ENCODE measurements around the gene FAM209B.

The FAM209B gene

DNA sequence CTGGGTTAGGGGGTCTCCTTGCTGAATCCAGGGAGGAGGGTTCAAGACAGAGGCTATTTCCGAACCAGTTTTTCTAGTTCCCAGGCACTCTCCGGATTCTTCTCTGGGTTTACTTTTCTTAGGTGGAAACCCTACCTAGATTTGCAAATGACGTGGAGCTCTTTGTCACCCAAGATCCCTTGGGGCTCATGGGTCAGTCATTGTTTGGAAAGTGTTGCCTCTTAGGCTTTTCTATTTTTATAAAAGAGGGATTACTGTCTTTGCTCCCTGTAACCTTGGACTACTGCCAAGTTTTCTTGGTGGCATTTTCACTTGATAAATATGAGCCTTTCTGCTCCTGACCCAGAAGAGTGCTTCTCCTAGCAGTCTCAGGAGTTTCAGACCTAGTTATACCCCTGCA is 33.6 kb downstream of the FAM209B start:
- H3K27me3 Mint-ChIP-seq (ENCODE audit: low read depth), result peaks cover 18% of the 10 kb centered on the region
- H3K9me3 Mint-ChIP-seq, result peaks cover 2% of the 10 kb centered on the region
- no peaks in the 10 kb centered on the region for H3K36me3 Mint-ChIP-seq (ENCODE audit: low read depth)
- H3K4me1 Mint-ChIP-seq, result peaks cover 6% of the 10 kb centered on the region
- TF ChIP-seq CTCF (IDR thresholded peaks at IDR 0.05; ENCODE audit: unreplicated experiment in 3 of 3), result no peak
- no peak overlapping the region for H3K27ac Mint-ChIP-seq
- H3K4me3 Mint-ChIP-seq, result no peak overlapping the region

- Mint-ChIP-seq H3K36me3 (ENCODE audit: low read depth) (no peaks in the 10 kb centered on the region), H3K27ac (no peak overlapping the region), H3K4me3 (no peak overlapping the region), H3K9me3 (peaks cover 5% of the 10 kb centered on the region), H3K27me3 (ENCODE audit: low read depth) (peaks cover 10% of the 10 kb centered on the region), H3K4me1 (peaks cover 6% of the 10 kb centered on the region)
- no peak for TF ChIP-seq CTCF (IDR thresholded peaks at IDR 0.05; ENCODE audit: unreplicated experiment in 3 of 3)
These were observed 37.8 kb downstream of the FAM209B start for GRCh38 chr20:56570832-56571231.

GRCh38 chr20:56572172-56572571 is 39.1 kb downstream of the FAM209B start:
- Mint-ChIP-seq H3K27ac (no peak overlapping the region), H3K9me3 (peaks cover 5% of the 10 kb centered on the region), H3K4me3 (no peak overlapping the region), H3K27me3 (ENCODE audit: low read depth) (peaks cover 10% of the 10 kb centered on the region), H3K4me1 (no peaks in the 10 kb centered on the region), H3K36me3 (ENCODE audit: low read depth) (no peaks in the 10 kb centered on the region)
- TF ChIP-seq CTCF (IDR thresholded peaks at IDR 0.05; ENCODE audit: unreplicated experiment in 3 of 3), result no peak

DNA sequence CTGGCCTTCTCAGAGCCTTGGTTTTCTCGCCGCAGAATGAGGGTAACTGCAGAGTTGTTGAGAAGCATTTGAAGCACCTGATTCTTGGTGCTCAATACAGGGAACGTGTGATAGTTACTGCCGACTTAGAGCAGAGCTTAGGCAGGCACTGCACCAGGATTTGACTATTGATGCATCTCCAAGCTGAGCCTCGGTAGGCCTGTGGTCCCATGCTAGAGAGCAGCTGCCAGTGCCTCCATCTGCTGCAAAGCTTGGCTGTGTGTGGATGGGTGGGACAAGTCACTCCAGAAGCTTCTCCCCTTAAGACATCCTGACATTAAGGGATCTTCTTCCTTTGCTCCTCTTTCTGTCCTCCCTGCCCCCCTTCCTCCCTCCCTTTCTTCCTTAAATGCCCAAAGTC is 40.9 kb downstream of the FAM209B start:
- Mint-ChIP-seq H3K27me3 (ENCODE audit: low read depth) (peaks cover 10% of the 10 kb centered on the region), H3K27ac (no peak overlapping the region), H3K4me1 (no peaks in the 10 kb centered on the region), H3K36me3 (ENCODE audit: low read depth) (no peaks in the 10 kb centered on the region), H3K4me3 (no peak overlapping the region), H3K9me3 (peaks cover 5% of the 10 kb centered on the region)
- no peak for TF ChIP-seq CTCF (IDR thresholded peaks at IDR 0.05; ENCODE audit: unreplicated experiment in 3 of 3)

- no peak overlapping the region for H3K4me3 Mint-ChIP-seq
- no peaks in the 10 kb centered on the region for H3K36me3 Mint-ChIP-seq (ENCODE audit: low read depth)
- no peak for TF ChIP-seq CTCF (IDR thresholded peaks at IDR 0.05; ENCODE audit: unreplicated experiment in 3 of 3)
- H3K27me3 Mint-ChIP-seq (ENCODE audit: low read depth), result peaks cover 12% of the 10 kb centered on the region
- H3K9me3 Mint-ChIP-seq, result peaks cover 5% of the 10 kb centered on the region
- H3K27ac Mint-ChIP-seq, result no peak overlapping the region
- H3K4me1 Mint-ChIP-seq, result no peaks in the 10 kb centered on the region
These were observed 41.6 kb downstream of the FAM209B start for GRCh38 chr20:56574531-56575142.

DNA sequence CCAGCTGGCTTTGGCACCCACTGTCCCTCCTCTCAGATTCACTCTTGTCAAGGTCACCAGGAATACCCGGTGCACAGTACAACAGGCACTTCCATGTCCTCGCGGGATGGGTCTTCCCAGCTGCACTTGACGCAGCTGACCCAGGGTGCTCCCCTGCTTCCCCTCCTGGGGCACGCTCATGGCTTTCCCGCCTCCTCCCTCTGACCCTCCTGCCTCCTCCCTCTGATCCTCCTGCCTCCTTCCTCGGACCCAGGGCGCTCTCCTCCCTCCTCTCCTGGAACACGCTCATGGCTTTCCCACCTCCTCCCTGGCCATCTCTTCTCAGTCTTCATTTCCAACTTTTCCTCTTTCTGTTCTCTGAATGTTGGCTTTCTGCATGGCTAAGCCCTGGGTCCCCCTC is 42.1 kb downstream of the FAM209B start:
- H3K27ac Mint-ChIP-seq, result no peak overlapping the region
- no peaks in the 10 kb centered on the region for H3K4me1 Mint-ChIP-seq
- H3K4me3 Mint-ChIP-seq, result no peak overlapping the region
- H3K36me3 Mint-ChIP-seq (ENCODE audit: low read depth), result no peaks in the 10 kb centered on the region
- no peak for TF ChIP-seq CTCF (IDR thresholded peaks at IDR 0.05; ENCODE audit: unreplicated experiment in 3 of 3)
- peaks cover 8% of the 10 kb centered on the region for H3K27me3 Mint-ChIP-seq (ENCODE audit: low read depth)
- H3K9me3 Mint-ChIP-seq, result peaks cover 5% of the 10 kb centered on the region

Measured in nephron (organoid).